ENCODE data around the gene ADAMTSL3.

DNA sequence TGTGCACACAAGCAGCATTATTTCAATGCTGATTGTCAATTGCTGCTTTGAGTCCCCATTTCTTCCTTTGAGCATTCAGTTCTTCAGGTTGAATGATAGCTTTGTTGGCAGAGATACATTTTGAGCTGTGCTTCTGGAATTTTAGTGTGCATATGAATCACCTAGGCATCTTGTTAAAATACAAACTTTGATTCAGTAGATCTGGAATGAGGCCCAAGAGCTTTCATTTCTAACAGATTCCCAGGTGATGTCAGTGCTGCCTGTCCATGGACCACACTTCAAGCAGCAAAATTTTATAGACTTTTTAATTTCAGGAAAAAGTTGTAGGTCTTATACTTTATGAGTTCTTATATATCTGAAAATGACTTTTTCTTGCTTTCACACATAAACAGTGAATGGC lies 131.1 kb downstream of the ADAMTSL3 start:
- TF ChIP-seq, protein P1, sequence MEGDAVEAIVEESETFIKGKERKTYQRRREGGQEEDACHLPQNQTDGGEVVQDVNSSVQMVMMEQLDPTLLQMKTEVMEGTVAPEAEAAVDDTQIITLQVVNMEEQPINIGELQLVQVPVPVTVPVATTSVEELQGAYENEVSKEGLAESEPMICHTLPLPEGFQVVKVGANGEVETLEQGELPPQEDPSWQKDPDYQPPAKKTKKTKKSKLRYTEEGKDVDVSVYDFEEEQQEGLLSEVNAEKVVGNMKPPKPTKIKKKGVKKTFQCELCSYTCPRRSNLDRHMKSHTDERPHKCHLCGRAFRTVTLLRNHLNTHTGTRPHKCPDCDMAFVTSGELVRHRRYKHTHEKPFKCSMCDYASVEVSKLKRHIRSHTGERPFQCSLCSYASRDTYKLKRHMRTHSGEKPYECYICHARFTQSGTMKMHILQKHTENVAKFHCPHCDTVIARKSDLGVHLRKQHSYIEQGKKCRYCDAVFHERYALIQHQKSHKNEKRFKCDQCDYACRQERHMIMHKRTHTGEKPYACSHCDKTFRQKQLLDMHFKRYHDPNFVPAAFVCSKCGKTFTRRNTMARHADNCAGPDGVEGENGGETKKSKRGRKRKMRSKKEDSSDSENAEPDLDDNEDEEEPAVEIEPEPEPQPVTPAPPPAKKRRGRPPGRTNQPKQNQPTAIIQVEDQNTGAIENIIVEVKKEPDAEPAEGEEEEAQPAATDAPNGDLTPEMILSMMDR (IDR thresholded peaks at IDR 0.05) = no peak
- no peak for TF ChIP-seq POLR2AphosphoS5 (IDR thresholded peaks at IDR 0.05)

Measured in esophagus muscularis mucosa (tissue), 3 donors.